ENCODE data around the gene TMEM181.

GRCh38 chr6:158559338-158559894 lies 475 bp upstream of the TMEM181 start:
- TF ChIP-seq, protein P1, sequence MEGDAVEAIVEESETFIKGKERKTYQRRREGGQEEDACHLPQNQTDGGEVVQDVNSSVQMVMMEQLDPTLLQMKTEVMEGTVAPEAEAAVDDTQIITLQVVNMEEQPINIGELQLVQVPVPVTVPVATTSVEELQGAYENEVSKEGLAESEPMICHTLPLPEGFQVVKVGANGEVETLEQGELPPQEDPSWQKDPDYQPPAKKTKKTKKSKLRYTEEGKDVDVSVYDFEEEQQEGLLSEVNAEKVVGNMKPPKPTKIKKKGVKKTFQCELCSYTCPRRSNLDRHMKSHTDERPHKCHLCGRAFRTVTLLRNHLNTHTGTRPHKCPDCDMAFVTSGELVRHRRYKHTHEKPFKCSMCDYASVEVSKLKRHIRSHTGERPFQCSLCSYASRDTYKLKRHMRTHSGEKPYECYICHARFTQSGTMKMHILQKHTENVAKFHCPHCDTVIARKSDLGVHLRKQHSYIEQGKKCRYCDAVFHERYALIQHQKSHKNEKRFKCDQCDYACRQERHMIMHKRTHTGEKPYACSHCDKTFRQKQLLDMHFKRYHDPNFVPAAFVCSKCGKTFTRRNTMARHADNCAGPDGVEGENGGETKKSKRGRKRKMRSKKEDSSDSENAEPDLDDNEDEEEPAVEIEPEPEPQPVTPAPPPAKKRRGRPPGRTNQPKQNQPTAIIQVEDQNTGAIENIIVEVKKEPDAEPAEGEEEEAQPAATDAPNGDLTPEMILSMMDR (conservative IDR thresholded peaks at IDR 0.05; ENCODE audit: low read depth, low read length), result no peak
- no peak for TF ChIP-seq EZH2 (IDR thresholded peaks at IDR 0.05; ENCODE audit: borderline replicate concordance, low read depth, low read length, poor library complexity, severe bottlenecking)
